AG09319 (cell line): ENCODE data around the gene LLGL2.

Experiments used
- DNase-seq: peaks from one replicate; pipeline ENCODE4 v3.0.0-alpha.2; 2010; ENCODE audit warnings: low read depth; ENCODE audit errors: extremely low read depth
- CTCF ChIP-seq: IDR thresholded peaks from 2 replicates; pipeline ENCODE4 v1.5.1; 2011; ENCODE audit warnings: low read depth, mild to moderate bottlenecking, inconsistent platforms, low read length, moderate library complexity

Gene LLGL2

DNA sequence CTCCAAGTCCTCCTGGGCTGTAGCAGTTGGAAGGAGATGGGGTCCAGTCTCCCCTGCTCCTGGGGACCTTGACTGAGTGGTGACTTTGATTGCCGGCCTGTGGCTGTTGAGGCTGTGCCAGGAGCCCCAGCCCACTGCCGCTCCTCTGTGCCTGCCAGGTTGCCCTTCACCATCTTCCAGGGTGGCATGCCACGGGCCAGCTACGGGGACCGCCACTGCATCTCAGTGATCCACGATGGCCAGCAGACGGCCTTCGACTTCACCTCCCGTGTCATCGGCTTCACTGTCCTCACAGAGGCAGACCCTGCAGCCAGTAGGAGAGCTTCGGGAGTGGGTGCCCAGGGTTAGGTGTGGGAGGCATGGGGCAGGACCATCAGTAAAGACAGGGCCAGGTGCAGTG lies 38.7 kb downstream of the LLGL2 start:
- no peak for TF ChIP-seq CTCF
- no peak for DNase-seq

DNA sequence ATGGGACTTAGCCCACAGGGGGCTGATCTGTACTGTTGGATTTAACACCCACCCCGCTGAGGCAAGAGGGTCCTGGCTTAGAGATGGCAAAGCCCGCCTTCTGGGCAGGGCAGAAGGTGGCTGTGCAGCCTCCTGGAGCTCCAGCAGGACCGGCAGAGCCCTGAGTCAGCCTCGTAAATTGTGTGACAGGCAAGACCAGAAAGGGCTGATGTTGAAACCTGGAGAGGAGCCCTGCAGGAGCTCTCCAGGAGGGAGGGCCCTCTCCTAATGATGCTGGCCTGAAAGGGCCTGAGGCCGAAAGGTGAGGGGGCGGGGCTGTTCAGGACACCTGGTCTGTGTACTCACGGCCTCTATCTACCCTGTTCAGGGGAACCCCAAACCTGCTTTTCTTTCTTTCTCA lies 39.6 kb downstream of the LLGL2 start:
- no peak for TF ChIP-seq CTCF
- no peak for DNase-seq

GRCh38 chr17:75565618-75566017 lies 40.1 kb downstream of the LLGL2 start:
- TF ChIP-seq CTCF, result no peak
- no peak for DNase-seq

GRCh38 chr17:75566416-75566815 lies 40.9 kb downstream of the LLGL2 start:
- TF ChIP-seq CTCF, result no peak
- no peak for DNase-seq

GRCh38 chr17:75566834-75567233 lies 41.3 kb downstream of the LLGL2 start:
- TF ChIP-seq CTCF, result no peak
- no peak for DNase-seq

DNA sequence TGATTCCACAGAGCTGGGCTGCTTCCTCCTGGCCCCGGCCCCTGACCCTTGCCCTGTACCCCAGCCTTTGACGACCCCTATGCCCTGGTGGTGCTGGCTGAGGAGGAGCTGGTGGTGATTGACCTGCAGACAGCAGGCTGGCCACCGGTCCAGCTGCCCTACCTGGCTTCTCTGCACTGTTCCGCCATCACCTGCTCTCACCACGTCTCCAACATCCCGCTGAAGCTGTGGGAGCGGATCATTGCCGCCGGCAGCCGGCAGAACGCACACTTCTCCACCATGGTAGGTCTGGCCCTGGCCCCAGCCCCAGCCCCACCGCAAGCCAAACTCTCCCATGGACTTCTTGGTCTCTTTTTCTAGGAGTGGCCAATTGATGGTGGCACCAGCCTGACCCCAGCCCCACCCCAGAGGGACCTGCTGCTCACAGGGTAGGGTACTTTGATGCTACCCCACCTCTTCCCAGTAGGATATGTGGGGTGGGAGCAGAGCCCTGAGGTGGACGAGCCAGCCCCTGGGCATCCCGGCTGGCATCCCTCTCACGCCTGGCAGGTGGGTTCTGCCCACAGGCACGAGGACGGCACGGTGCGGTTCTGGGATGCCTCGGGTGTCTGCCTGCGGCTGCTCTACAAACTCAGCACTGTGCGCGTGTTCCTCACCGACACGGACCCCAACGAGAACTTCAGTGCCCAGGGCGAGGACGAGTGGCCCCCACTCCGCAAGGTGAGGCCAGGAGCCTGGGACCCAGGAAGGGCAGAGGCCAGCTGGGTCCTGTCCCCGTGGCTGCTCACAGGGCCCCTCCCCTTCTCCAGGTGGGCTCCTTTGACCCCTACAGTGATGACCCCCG lies 43.1 kb downstream of the LLGL2 start:
- TF ChIP-seq CTCF, result no peak
- DNase-seq, result no peak

DNA sequence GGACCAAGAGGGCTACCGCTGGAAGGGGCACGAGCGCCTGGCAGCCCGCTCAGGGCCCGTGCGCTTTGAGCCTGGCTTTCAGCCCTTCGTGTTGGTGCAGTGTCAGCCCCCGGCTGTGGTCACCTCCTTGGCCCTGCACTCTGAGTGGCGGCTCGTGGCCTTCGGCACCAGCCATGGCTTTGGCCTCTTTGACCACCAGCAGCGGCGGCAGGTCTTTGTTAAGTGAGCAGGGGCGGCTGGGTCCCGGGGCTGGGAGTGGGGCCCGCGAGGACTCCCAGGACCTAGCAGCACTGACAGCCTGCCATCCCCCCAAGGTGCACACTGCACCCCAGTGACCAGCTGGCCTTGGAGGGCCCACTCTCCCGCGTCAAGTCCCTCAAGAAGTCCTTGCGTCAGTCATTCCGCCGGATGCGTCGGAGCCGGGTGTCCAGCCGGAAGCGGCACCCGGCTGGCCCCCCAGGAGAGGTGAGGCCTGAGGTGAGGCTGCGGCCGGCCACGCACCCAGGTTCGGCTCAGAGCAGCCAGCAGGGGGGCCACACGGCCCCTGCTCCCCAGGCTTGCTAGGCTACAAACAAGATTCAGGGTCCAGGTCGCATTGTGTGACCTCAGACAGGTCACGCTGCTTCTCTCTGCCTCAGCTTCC lies 44.7 kb downstream of the LLGL2 start:
- DNase-seq, result no peak
- TF ChIP-seq CTCF, result no peak
